ENCODE results near the gene ZDHHC11. TPM values are rescaled to one million over a fixed set of nuclear protein-coding genes. Genes with fewer than 3 reads are reported as not detected.

Gene ZDHHC11
- total RNA-seq, 2 experiments from 2014 or later: 10.7 to 32.0 TPM

DNA sequence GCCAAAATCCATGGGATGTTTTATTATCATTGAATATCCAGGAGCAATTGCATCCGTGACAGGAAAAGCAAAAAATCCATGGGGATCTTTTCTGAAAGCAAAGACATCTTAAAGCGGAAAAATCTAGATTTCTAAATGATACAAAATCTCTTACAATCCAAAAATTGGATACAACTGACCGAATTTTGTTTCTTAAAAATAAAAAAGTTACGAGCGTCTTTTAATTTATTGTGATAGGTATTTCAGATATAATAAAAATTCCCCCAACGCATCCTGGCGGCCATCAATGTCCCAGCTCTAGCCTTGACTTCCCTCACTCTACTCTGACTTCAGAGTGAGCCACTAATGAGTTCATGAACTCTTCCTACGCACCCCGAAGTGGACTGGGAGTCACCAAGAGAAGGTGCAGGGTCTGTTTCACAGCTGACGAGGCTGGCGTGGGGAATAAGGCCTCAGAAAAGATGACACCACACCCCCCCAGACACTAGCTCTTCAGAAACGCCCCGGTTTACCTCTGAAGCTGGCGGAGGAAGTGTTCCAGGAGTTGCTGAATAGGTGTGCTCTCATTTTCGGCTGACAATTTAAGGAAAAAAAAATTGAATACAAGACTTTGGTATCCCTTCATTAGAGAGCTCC lies 38.4 kb upstream of the ZDHHC11 start:
- Histone ChIP-seq H4K20me1 (ENCODE audit: insufficient read depth, low read length) (no peaks in the 10 kb centered on the region), H3K9me2 (ENCODE audit: insufficient read depth, low read length) (no peaks in the 10 kb centered on the region), H3K9me3 (ENCODE audit: low read length) (no peaks in the 10 kb centered on the region), H3K79me2 (ENCODE audit: insufficient read depth, low read depth, low read length) (peaks cover 47% of the 10 kb centered on the region), H3K4me3 (ENCODE audit: low read depth, low read length, poor library complexity, severe bottlenecking) (no peak overlapping the region), H3K4me1 (ENCODE audit: insufficient read depth, low read length, poor library complexity, severe bottlenecking) (peaks cover 18% of the 10 kb centered on the region), H3K4me2 (ENCODE audit: low read length) (no peak overlapping the region), H2AFZ (ENCODE audit: low read length) (no peak overlapping the region), H3K27ac (ENCODE audit: low read depth, low read length, poor library complexity, severe bottlenecking) (no peak overlapping the region), H3K36me3 (ENCODE audit: insufficient read depth, low read length) (peaks cover 76% of the 10 kb centered on the region)
- TF ChIP-seq EZH2phosphoT487 (IDR thresholded peaks at IDR 0.05; ENCODE audit: borderline replicate concordance, low read depth, low read length): no peak
- TF ChIP-seq CTCF (conservative IDR thresholded peaks at IDR 0.05; ENCODE audit: low read length): no peak
- no TSS peak for BruUV-seq (replicated peaks)
- POLR2A ChIA-PET: no interaction called here
- CTCF ChIA-PET (ENCODE audit: unreplicated experiment): no interaction called here
- intact Hi-C loops (cut with micrococcal nuclease; ENCODE audit: unreplicated experiment): no loop called here
- DNase-seq (ENCODE audit: low spot score): no peak

GRCh38 chr5:888638-889035 lies 37.9 kb upstream of the ZDHHC11 start:
- DNase-seq (ENCODE audit: low spot score): no peak
- H3K79me2 ChIP-seq (ENCODE audit: insufficient read depth, low read depth, low read length): peaks cover 45% of the 10 kb centered on the region
- intact Hi-C loops (cut with micrococcal nuclease; ENCODE audit: unreplicated experiment): no loop called here
- no peaks in the 10 kb centered on the region for H3K9me2 ChIP-seq (ENCODE audit: insufficient read depth, low read length)
- ChIA-PET POLR2A (no interaction called here), CTCF (ENCODE audit: unreplicated experiment) (no interaction called here)
- TF ChIP-seq CTCF (conservative IDR thresholded peaks at IDR 0.05; ENCODE audit: low read length): no peak
- TF ChIP-seq EZH2phosphoT487 (IDR thresholded peaks at IDR 0.05; ENCODE audit: borderline replicate concordance, low read depth, low read length): no peak
- no peak overlapping the region for H3K4me2 ChIP-seq (ENCODE audit: low read length)
- no peak overlapping the region for H2AFZ ChIP-seq (ENCODE audit: low read length)
- H4K20me1 ChIP-seq (ENCODE audit: insufficient read depth, low read length): no peaks in the 10 kb centered on the region
- H3K27ac ChIP-seq (ENCODE audit: low read depth, low read length, poor library complexity, severe bottlenecking): no peak overlapping the region
- H3K9me3 ChIP-seq (ENCODE audit: low read length): no peaks in the 10 kb centered on the region
- H3K4me3 ChIP-seq (ENCODE audit: low read depth, low read length, poor library complexity, severe bottlenecking): no peak overlapping the region
- H3K36me3 ChIP-seq (ENCODE audit: insufficient read depth, low read length): peaks cover 79% of the 10 kb centered on the region
- peaks cover 12% of the 10 kb centered on the region for H3K4me1 ChIP-seq (ENCODE audit: insufficient read depth, low read length, poor library complexity, severe bottlenecking)
- BruUV-seq (replicated peaks): no TSS peak

DNA sequence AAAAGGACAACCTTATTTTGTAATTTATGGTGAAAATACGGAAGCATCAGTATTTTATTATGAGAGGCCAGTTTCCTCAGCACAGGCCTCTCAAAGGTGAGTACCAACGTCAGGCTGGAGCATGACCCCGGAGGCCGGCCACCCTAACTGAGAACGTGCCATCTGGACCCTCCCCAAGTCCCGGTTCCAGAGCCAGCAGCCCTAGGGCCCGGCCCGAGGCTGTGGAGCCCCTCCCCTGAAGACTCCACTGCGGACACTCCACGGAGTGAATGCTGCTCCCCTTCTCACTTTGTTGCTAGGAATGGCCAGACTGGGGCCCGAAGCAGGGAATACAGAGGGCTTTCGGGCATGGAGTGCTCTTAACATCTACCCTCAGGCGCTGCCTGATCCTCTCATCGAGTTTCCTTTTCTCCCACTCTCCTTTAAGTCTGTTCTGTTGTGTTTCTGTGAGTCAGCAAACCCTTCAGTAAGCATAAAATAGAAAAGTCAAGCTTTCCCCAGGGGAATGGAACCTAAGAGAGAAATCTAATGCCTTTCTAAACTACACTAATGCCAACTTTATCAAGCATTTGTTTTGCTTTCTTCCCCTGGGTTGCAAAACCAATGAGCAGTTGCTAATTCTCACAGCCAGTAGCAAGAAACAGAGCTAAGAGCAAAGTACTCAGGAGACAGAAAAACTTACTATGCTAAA lies 37.3 kb upstream of the ZDHHC11 start:
- Histone ChIP-seq H3K9me2 (ENCODE audit: insufficient read depth, low read length) (no peaks in the 10 kb centered on the region), H3K79me2 (ENCODE audit: insufficient read depth, low read depth, low read length) (peaks cover 45% of the 10 kb centered on the region), H3K4me3 (ENCODE audit: low read depth, low read length, poor library complexity, severe bottlenecking) (no peak overlapping the region), H3K27ac (ENCODE audit: low read depth, low read length, poor library complexity, severe bottlenecking) (no peak overlapping the region), H3K36me3 (ENCODE audit: insufficient read depth, low read length) (peaks cover 84% of the 10 kb centered on the region), H3K9me3 (ENCODE audit: low read length) (no peaks in the 10 kb centered on the region), H2AFZ (ENCODE audit: low read length) (no peak overlapping the region), H3K4me1 (ENCODE audit: insufficient read depth, low read length, poor library complexity, severe bottlenecking) (peaks cover 10% of the 10 kb centered on the region), H4K20me1 (ENCODE audit: insufficient read depth, low read length) (no peaks in the 10 kb centered on the region), H3K4me2 (ENCODE audit: low read length) (no peak overlapping the region)
- no peak for TF ChIP-seq CTCF (conservative IDR thresholded peaks at IDR 0.05; ENCODE audit: low read length)
- no peak for TF ChIP-seq EZH2phosphoT487 (IDR thresholded peaks at IDR 0.05; ENCODE audit: borderline replicate concordance, low read depth, low read length)
- no TSS peak for BruUV-seq (replicated peaks)
- DNase-seq (ENCODE audit: low spot score): no peak
- POLR2A ChIA-PET: no interaction called here
- CTCF ChIA-PET (ENCODE audit: unreplicated experiment): no interaction called here
- intact Hi-C loops (cut with micrococcal nuclease; ENCODE audit: unreplicated experiment): no loop called here
